HCT116 (cell line): Measurements from ENCODE around the gene ATF1. TPM values are rescaled to one million over a fixed set of nuclear protein-coding genes. Genes with fewer than 3 reads are reported as not detected.

Source experiments
- ATAC-seq: fragments of 200-7000 bp; cut with Tn5 transposase; 2 replicates; pipeline ENCODE4 v1.9.1; 2020; ENCODE audit warnings: mild to moderate bottlenecking, moderate library complexity
- BruUV-seq: library from RNA; stranded (reverse); fragments of 400-500 nt; replicated peaks from 2 replicates; lab custom pipeline; 2021; lab: Mats Ljungman, UMichigan
- CTCF ChIA-PET: fragments of 300-600 bp; sonication (Branson Sonifier 250); formaldehyde crosslinking; loops from one replicate; lab custom pipeline; 2021; ENCODE audit warnings: antibody characterized with exemption; lab: Charles Lee
- POLR2A ChIA-PET: fragments of 300-600, 350-600 bp; sonication (Branson Sonifier 250); formaldehyde crosslinking; loops from one replicate; lab custom pipeline; 2021; ENCODE audit warnings: antibody characterized with exemption; lab: Charles Lee
- RAD21 ChIA-PET, 2 experiments: fragments of 300-600 bp; sonication (Branson Sonifier 250); formaldehyde crosslinking; loops; one replicate each; lab custom pipeline; 2023; ENCODE audit warnings: low total read pairs in 2 of 2; ENCODE audit not compliant: uncharacterized antibody in 2 of 2, unreplicated experiment in 2 of 2, low non-redundant PET in 1 of 2; lab: Charles Lee
- DNase-seq: peaks from one replicate; pipeline ENCODE4 v3.0.0-alpha.2; 2010; ENCODE audit warnings: low read depth, low spot score
- H2AFZ ChIP-seq: fragments of 200-600 bp; shearing (Covaris generic), sonication (generic); 2 replicates; pipeline ENCODE4 v1.6.1; 2017; ENCODE audit warnings: low read depth, mixed run types, mixed read lengths, antibody characterized with exemption, low read length; ENCODE audit not compliant: poor library complexity, severe bottlenecking
- H3K27ac ChIP-seq: 2 replicates; pipeline ENCODE4 v1.5.1; 2012; ENCODE audit warnings: low read depth, low read length
- H3K27me3 ChIP-seq: fragments of 200-600 bp; sonication (generic); 2 replicates; pipeline ENCODE4 v1.6.1; 2016; ENCODE audit warnings: mixed run types, low read length, mixed read lengths; ENCODE audit not compliant: insufficient read depth
- H3K36me3 ChIP-seq, 2 experiments: fragments of 200-500 bp in 1 of 2; fragments of 200-600 bp in 1 of 2; sonication (Bioruptor generic) in 1 of 2; sonication (generic) in 1 of 2; 2 replicates each; pipeline versions ENCODE4 v1.5.1 to v1.6.1; 2014 to 2016; ENCODE audit warnings: low read length in 2 of 2, inconsistent platforms in 1 of 2, mixed read lengths in 1 of 2, mixed run types in 1 of 2; ENCODE audit not compliant: insufficient read depth in 2 of 2, control insufficient read depth in 1 of 2
- H3K4me1 ChIP-seq, 2 experiments: fragments of 200-600 bp in 1 of 2; sonication (generic) in 1 of 2; 2 replicates each; pipeline versions ENCODE4 v1.5.1 to v1.6.1; 2012 to 2017; ENCODE audit warnings: low read length in 2 of 2, inconsistent platforms in 1 of 2, mild to moderate bottlenecking in 1 of 2, mixed read lengths in 1 of 2, mixed run types in 1 of 2, moderate library complexity in 1 of 2; ENCODE audit not compliant: insufficient read depth in 2 of 2, control insufficient read depth in 1 of 2
- H3K4me2 ChIP-seq: fragments of 200-600 bp; sonication (generic); 2 replicates; pipeline ENCODE4 v1.6.1; 2017; ENCODE audit warnings: mixed run types, low read length, mixed read lengths
- H3K4me3 ChIP-seq, 2 experiments: fragments of 200-600 bp in 1 of 2; sonication (generic) in 1 of 2; replicated peaks in 1 of 2; 2 replicates each; pipeline ENCODE4 v1.5.1; 2011 to 2016; ENCODE audit warnings: low read length in 2 of 2, control low read depth in 1 of 2, low read depth in 1 of 2, mild to moderate bottlenecking in 1 of 2, mixed read lengths in 1 of 2, mixed run types in 1 of 2
- H3K79me2 ChIP-seq: fragments of 200-600 bp; sonication (generic); 2 replicates; pipeline ENCODE4 v1.6.1; 2017; ENCODE audit warnings: mild to moderate bottlenecking, mixed run types, low read length, moderate library complexity, mixed read lengths; ENCODE audit not compliant: insufficient read depth
- H3K9ac ChIP-seq: fragments of 200-600 bp; sonication (generic); 2 replicates; pipeline ENCODE4 v1.6.1; 2016; ENCODE audit warnings: low read length, mixed read lengths
- H3K9me2 ChIP-seq: fragments of 200-600 bp; sonication (generic), shearing (Covaris generic); 2 replicates; pipeline ENCODE4 v1.6.1; 2017; ENCODE audit warnings: mixed run types, mild to moderate bottlenecking, moderate library complexity; ENCODE audit not compliant: insufficient read depth
- H3K9me3 ChIP-seq, 2 experiments: fragments of 200-500 bp in 1 of 2; fragments of 200-600 bp in 1 of 2; sonication (Bioruptor generic) in 1 of 2; sonication (generic) in 1 of 2; 2 replicates each; pipeline ENCODE4 v1.6.1; 2014 to 2017; ENCODE audit warnings: low read length in 2 of 2, mixed read lengths in 2 of 2, inconsistent platforms in 1 of 2, low read depth in 1 of 2, mild to moderate bottlenecking in 1 of 2, mixed run types in 1 of 2, moderate library complexity in 1 of 2; ENCODE audit not compliant: control insufficient read depth in 1 of 2, insufficient read depth in 1 of 2
- H4K20me1 ChIP-seq: fragments of 200-600 bp; sonication (generic), shearing (Covaris generic); 2 replicates; pipeline ENCODE4 v1.6.1; 2017; ENCODE audit warnings: mixed run types, mild to moderate bottlenecking, moderate library complexity; ENCODE audit not compliant: insufficient read depth
- ATF3 ChIP-seq: IDR thresholded peaks from 2 replicates; pipeline ENCODE4 v1.6.1; 2012
- FOSL1 ChIP-seq: IDR thresholded peaks from 2 replicates; pipeline ENCODE4 v1.6.1; 2012; ENCODE audit warnings: low read depth
- MAX ChIP-seq: IDR thresholded peaks from 2 replicates; pipeline ENCODE4 v1.6.1; 2012
- POLR2A ChIP-seq: IDR thresholded peaks from 2 replicates; pipeline ENCODE4 v1.7.0; 2011; ENCODE audit warnings: borderline replicate concordance; ENCODE audit not compliant: insufficient read depth, insufficient read length; ENCODE audit errors: extremely low read depth
- SRF ChIP-seq: IDR thresholded peaks from 2 replicates; pipeline ENCODE4 v1.6.1; 2012; ENCODE audit warnings: low read depth
- TCF7L2 ChIP-seq: IDR thresholded peaks from 2 replicates; pipeline ENCODE4 v1.7.0; 2011; ENCODE audit warnings: borderline replicate concordance, inconsistent platforms; ENCODE audit not compliant: insufficient read depth, insufficient read length; ENCODE audit errors: extremely low read depth
- YY1 ChIP-seq: IDR thresholded peaks from 2 replicates; pipeline ENCODE4 v1.6.1; 2011; ENCODE audit warnings: low read length, low read depth, moderate library complexity, mild to moderate bottlenecking; ENCODE audit not compliant: insufficient replicate concordance; ENCODE audit errors: extremely low read depth
- intact Hi-C: fragments of 100-400 bp; cut with micrococcal nuclease; formaldehyde crosslinking; loops from 2 replicates; pipeline ENCODE4 v1.10.0; 2022
- total RNA-seq: library from RNA; stranded (reverse); gene quantifications from one replicate; pipeline ENCODE4 v1.2.1, GENCODE V29; 2021; ENCODE audit not compliant: unreplicated experiment
- TF ChIP-seq, protein P1 (sequence below): IDR thresholded peaks from 2 replicates; pipeline ENCODE4 v1.6.1; 2012; ENCODE audit warnings: low read depth

ATF1 gene
- total RNA-seq, 1 experiment from 2014 or later, result 48.8 TPM

- TF ChIP-seq ATF3 (peak; percentile 23; the same call in 1 of the 2 replicates), TCF7L2 (no peak), YY1 (peak; percentile 46)
- TF ChIP-seq, all 23 proteins: peak for 11
These were observed 22.8 kb downstream of the ATF1 start (continued) for GRCh38 chr12:50786498-50787231.

- ChIA-PET RAD21 (interaction anchor here in 1 of 2 experiments (1.2 kb wide), 1 partner anchor 12 kb away, joined by 3 read pairs; no protein-coding TSS in a partner anchor), CTCF (interaction anchor here (0.9 kb wide), 1 partner anchor 24 kb away, joined by 3 read pairs; the partner anchor contains the start of gene ATF1), POLR2A (no interaction called here)
- ATAC-seq (no peak), DNase-seq (no peak)
- H3K9me3 ChIP-seq, result no peaks in the 10 kb centered on the region
- H2AFZ ChIP-seq, result no peak overlapping the region
- H3K27me3 ChIP-seq, result no peaks in the 10 kb centered on the region
- peak overlapping the region; percentile 79 for H3K9ac ChIP-seq
- TF ChIP-seq FOSL1 (no peak), MAX (0 out of 2 replicates have a peak, but pooled peaks have one; percentile 9), POLR2A (no peak), YY1 (no peak), SRF (no peak)
- TF ChIP-seq, protein P1, sequence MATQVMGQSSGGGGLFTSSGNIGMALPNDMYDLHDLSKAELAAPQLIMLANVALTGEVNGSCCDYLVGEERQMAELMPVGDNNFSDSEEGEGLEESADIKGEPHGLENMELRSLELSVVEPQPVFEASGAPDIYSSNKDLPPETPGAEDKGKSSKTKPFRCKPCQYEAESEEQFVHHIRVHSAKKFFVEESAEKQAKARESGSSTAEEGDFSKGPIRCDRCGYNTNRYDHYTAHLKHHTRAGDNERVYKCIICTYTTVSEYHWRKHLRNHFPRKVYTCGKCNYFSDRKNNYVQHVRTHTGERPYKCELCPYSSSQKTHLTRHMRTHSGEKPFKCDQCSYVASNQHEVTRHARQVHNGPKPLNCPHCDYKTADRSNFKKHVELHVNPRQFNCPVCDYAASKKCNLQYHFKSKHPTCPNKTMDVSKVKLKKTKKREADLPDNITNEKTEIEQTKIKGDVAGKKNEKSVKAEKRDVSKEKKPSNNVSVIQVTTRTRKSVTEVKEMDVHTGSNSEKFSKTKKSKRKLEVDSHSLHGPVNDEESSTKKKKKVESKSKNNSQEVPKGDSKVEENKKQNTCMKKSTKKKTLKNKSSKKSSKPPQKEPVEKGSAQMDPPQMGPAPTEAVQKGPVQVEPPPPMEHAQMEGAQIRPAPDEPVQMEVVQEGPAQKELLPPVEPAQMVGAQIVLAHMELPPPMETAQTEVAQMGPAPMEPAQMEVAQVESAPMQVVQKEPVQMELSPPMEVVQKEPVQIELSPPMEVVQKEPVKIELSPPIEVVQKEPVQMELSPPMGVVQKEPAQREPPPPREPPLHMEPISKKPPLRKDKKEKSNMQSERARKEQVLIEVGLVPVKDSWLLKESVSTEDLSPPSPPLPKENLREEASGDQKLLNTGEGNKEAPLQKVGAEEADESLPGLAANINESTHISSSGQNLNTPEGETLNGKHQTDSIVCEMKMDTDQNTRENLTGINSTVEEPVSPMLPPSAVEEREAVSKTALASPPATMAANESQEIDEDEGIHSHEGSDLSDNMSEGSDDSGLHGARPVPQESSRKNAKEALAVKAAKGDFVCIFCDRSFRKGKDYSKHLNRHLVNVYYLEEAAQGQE, result no peak
- peaks cover 46% of the 10 kb centered on the region for H3K79me2 ChIP-seq
- H3K4me2 ChIP-seq, result peak overlapping the region; percentile 93
- H3K4me3 ChIP-seq, result no peak overlapping the region
- peak overlapping the region; percentile 87 for H3K27ac ChIP-seq
- H3K36me3 ChIP-seq, result no peaks in the 10 kb centered on the region
- H4K20me1 ChIP-seq, result no peaks in the 10 kb centered on the region
- no peaks in the 10 kb centered on the region for H3K9me2 ChIP-seq
- no TSS peak for BruUV-seq
- intact Hi-C loops, result no loop called here
- H3K4me1 ChIP-seq, result peaks cover 61 to 74% of the 10 kb centered on the region in 2 experiments
These were observed 23.7 kb downstream of the ATF1 start for GRCh38 chr12:50787618-50788017.
